Measurements from ENCODE around the gene SNX3.

The SNX3 gene

GRCh38 chr6:108238322-108238721, 22.5 kb downstream of the SNX3 start:
- H3K4me3 ChIP-seq (ENCODE audit: low read depth, low read length), result no peak overlapping the region
- in situ Hi-C loops (cut with HindIII; ENCODE audit: low sequenced_read_pairs), result no loop called here
- TF ChIP-seq CTCF (IDR thresholded peaks at IDR 0.05; ENCODE audit: low read depth, low read length), result no peak
- no peak for DNase-seq (ENCODE audit: low read depth, low spot score)

DNA sequence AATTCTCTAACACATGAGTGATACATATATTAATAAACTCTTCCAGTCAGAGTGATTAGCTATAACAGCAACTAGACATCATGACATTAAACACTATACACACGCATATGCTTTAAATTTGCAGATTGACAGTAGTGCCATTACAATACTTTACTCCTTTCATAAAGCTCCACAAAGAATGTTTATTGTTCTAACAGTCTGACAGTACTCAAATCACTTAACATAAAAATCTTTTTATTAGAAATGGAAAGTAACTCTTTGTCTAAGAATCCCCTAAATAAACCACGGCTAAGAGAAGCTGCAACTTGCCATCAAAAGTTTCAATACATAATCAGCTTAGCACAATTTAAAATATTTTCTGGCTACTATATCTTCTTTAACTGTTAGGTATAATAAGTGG, 24.0 kb downstream of the SNX3 start:
- no peak overlapping the region for H3K4me3 ChIP-seq (ENCODE audit: low read depth, low read length)
- in situ Hi-C loops (cut with HindIII; ENCODE audit: low sequenced_read_pairs), result no loop called here
- DNase-seq (ENCODE audit: low read depth, low spot score), result no peak
- TF ChIP-seq CTCF (IDR thresholded peaks at IDR 0.05; ENCODE audit: low read depth, low read length), result no peak

DNA sequence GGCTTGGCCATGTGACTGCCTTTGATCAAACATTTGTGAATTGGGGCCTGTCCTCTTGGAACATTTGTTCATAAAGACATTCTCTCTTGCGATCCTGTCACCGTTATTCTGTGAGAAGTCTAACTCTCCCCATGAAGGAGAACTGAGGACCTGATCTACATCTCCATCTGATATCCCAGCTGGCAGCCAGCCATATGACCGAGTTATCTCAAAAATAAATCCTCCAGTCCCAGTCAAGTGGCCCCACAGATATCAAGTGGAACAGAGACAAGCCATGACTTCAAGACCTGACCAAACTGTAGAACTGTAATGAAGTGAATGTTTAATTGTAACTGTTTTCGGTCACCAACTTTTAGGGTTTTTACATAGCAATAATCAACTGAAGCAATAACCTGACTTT, 25.7 kb downstream of the SNX3 start:
- in situ Hi-C loops (cut with HindIII; ENCODE audit: low sequenced_read_pairs), result no loop called here
- no peak for TF ChIP-seq CTCF (IDR thresholded peaks at IDR 0.05; ENCODE audit: low read depth, low read length)
- no peak overlapping the region for H3K4me3 ChIP-seq (ENCODE audit: low read depth, low read length)
- no peak for DNase-seq (ENCODE audit: low read depth, low spot score)

DNA sequence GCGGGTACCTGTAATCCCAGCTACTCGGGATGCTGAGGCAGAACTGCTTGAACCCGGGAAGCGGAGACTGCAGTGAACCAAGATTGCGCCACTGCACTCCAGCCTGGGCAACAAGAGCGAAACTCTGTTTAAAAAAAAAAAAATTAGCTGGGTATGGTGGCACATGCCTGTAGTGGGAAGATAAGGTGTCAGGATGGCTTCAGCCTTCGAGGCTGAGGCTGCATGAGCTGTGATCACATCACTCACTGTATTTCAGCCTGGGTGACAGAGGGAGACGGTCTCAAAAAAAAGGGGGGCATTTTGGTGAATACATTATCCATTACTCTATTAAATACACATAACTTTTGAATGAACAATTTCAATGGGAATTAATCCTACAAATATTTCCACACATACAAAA, 32.4 kb downstream of the SNX3 start:
- no peak for TF ChIP-seq CTCF (IDR thresholded peaks at IDR 0.05; ENCODE audit: low read depth, low read length)
- no peak for DNase-seq (ENCODE audit: low read depth, low spot score)
- in situ Hi-C loops (cut with HindIII; ENCODE audit: low sequenced_read_pairs), result no loop called here
- H3K4me3 ChIP-seq (ENCODE audit: low read depth, low read length), result no peak overlapping the region

DNA sequence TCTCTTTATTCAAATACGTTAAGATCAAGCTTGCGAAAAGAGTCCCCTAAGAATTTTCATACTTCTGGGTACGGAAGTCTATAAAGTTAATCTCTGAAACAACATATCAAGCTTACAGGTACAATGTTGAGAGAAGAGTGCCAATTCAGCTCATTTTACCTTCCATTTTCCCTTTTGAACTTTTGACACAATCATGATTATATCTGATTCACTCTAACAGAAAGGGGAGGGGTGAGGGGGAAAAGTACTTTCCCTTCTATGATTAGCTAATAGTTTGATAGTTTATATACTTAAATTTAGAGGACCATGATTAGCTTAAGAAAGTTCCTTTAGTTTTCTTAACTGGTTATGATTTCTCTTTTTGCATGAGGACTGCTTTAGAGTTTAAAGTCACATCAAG, 33.5 kb downstream of the SNX3 start:
- no peak overlapping the region for H3K4me3 ChIP-seq (ENCODE audit: low read depth, low read length)
- no peak for DNase-seq (ENCODE audit: low read depth, low spot score)
- in situ Hi-C loops (cut with HindIII; ENCODE audit: low sequenced_read_pairs), result no loop called here
- no peak for TF ChIP-seq CTCF (IDR thresholded peaks at IDR 0.05; ENCODE audit: low read depth, low read length)

GRCh38 chr6:108222504-108222903, 38.3 kb downstream of the SNX3 start:
- no peak overlapping the region for H3K4me3 ChIP-seq (ENCODE audit: low read depth, low read length)
- no peak for TF ChIP-seq CTCF (IDR thresholded peaks at IDR 0.05; ENCODE audit: low read depth, low read length)
- in situ Hi-C loops (cut with HindIII; ENCODE audit: low sequenced_read_pairs), result no loop called here
- DNase-seq (ENCODE audit: low read depth, low spot score), result peak; percentile 43

- no peak for DNase-seq (ENCODE audit: low read depth, low spot score)
- no peak for TF ChIP-seq CTCF (IDR thresholded peaks at IDR 0.05; ENCODE audit: low read depth, low read length)
- no peak overlapping the region for H3K4me3 ChIP-seq (ENCODE audit: low read depth, low read length)
- in situ Hi-C loops (cut with HindIII; ENCODE audit: low sequenced_read_pairs), result no loop called here
These were observed 38.8 kb downstream of the SNX3 start for GRCh38 chr6:108222064-108222463.
